ENCODE data around the gene PDE6A.
A peak's percentile ranks its signal among the peaks of the same experiment; 100 is the strongest.

PDE6A gene

GRCh38 chr5:149944666-149945065 is at the start of gene PDE6A:
Gene PDE6A, minus strand, starts transcription at chr5:149944793. Its CDS starts 120 bp downstream, at chr5:149944673.
- FAIRE-seq: no peak

GRCh38 chr5:149993471-149993870 is 48.9 kb upstream of the PDE6A start:
- no peak for FAIRE-seq

GRCh38 chr5:149990518-149991376 is 46.2 kb upstream of the PDE6A start:
- peak; percentile 95 for FAIRE-seq

GRCh38 chr5:149988126-149988525 is 43.5 kb upstream of the PDE6A start:
- FAIRE-seq: no peak

- FAIRE-seq: no peak
Measured at GRCh38 chr5:149982505-149982904, 37.9 kb upstream of the PDE6A start.

GRCh38 chr5:149981206-149981605 is 36.6 kb upstream of the PDE6A start:
- FAIRE-seq: no peak

- FAIRE-seq: no peak
Measured at GRCh38 chr5:149979896-149980295, 35.3 kb upstream of the PDE6A start.

- no peak for FAIRE-seq
Measured at GRCh38 chr5:149975409-149975808, 30.8 kb upstream of the PDE6A start.

- no peak for FAIRE-seq
Measured at GRCh38 chr5:149969181-149969930, 24.8 kb upstream of the PDE6A start.

GRCh38 chr5:149966946-149967345 is 22.4 kb upstream of the PDE6A start:
- no peak for FAIRE-seq

GRCh38 chr5:149963729-149964128 is 19.1 kb upstream of the PDE6A start:
- no peak for FAIRE-seq

GRCh38 chr5:149962601-149963300 is 18.2 kb upstream of the PDE6A start:
- no peak for FAIRE-seq

- no peak for FAIRE-seq
Measured at GRCh38 chr5:149961957-149962409, 17.4 kb upstream of the PDE6A start.

- no peak for FAIRE-seq
Measured at GRCh38 chr5:149961186-149961685, 16.6 kb upstream of the PDE6A start.

GRCh38 chr5:149960272-149961185 is 15.9 kb upstream of the PDE6A start, which contains the start of gene SLC26A2:
Gene SLC26A2, plus strand, starts transcription at chr5:149960758. Its CDS starts 16,895 bp downstream, at chr5:149977653.
- FAIRE-seq: no peak

- FAIRE-seq: no peak
Measured at GRCh38 chr5:149959406-149960236, 15.0 kb upstream of the PDE6A start.

- no peak for FAIRE-seq
Measured at GRCh38 chr5:149957855-149958254, 13.3 kb upstream of the PDE6A start.

GRCh38 chr5:149956685-149957084 is 12.1 kb upstream of the PDE6A start:
- FAIRE-seq: no peak

GRCh38 chr5:149954798-149955197 is 10.2 kb upstream of the PDE6A start:
- FAIRE-seq: no peak

- FAIRE-seq: no peak
Measured at GRCh38 chr5:149953436-149954121, 9.0 kb upstream of the PDE6A start.
